Activated naive CD4-positive, alpha-beta T cell treated with anti-CD3 and anti-CD28 coated beads, Interleukin-2, amount 50 U/mL, for 72 hours (primary cell): Measurements from ENCODE around the gene SLC50A1. TPM values are rescaled to one million over a fixed set of nuclear protein-coding genes. Genes with fewer than 3 reads are reported as not detected.
"Not testable (repeated sequence)": the region's sequence is repeated elsewhere in the genome, so short reads cannot be mapped to it uniquely, and the experiment has no call there.

Source experiments
- ATAC-seq, 2 donors: fragments of 150-1000 bp; cut with Tn5 transposase; 2 replicates each; pipeline ENCODE4 v1.10.0; 2021; ENCODE audit warnings: mild to moderate bottlenecking in 2 of 2, moderate library complexity in 2 of 2
- DNase-seq, 2 donors: peaks; one replicate each; pipeline ENCODE4 v3.0.0; 2021 to 2022; ENCODE audit warnings: low spot score in 2 of 2
- H3K27ac Mint-ChIP-seq, 2 donors: one replicate each; pipeline ENCODE4 v1.8.0; 2022; ENCODE audit warnings: mild to moderate bottlenecking in 2 of 2, mixed read lengths in 2 of 2
- H3K36me3 Mint-ChIP-seq, 2 donors: one replicate each; pipeline ENCODE4 v1.8.0; 2022; ENCODE audit warnings: mixed read lengths in 2 of 2
- H3K9me3 Mint-ChIP-seq, 2 donors: one replicate each; pipeline ENCODE4 v1.8.0; 2022; ENCODE audit warnings: mixed read lengths in 2 of 2
- total RNA-seq, 2 donors: library from RNA; stranded (reverse); gene quantifications; one replicate each; pipeline ENCODE4 v1.2.3, GENCODE V29; 2022

The SLC50A1 gene
- total RNA-seq, 2 donors from 2014 or later, result 47.4 to 49.4 TPM

DNA sequence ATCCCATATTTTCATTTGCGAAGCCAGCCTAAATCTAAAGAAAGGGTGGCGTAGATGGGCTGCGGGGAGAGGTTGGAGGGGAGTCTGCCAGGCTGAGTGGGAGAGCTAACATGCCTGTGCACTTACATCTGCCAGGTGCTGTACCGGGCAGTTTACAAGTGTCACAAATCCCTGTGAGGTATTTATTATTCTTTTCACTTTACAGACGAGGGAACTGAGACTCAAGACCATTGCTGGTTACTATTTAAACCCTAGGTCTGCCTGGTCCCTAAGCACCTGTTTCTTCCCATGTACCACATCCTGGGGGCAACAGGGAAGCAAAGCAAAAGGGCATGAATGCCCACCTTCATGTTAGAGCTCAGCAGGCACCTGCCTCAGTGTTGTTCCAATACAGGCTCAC lies 27.4 kb upstream of the SLC50A1 start:
- Mint-ChIP-seq H3K27ac (no peak overlapping the region), H3K36me3 (no peaks in the 10 kb centered on the region), H3K9me3 (no peaks in the 10 kb centered on the region)
- ATAC-seq (no peak), DNase-seq (no peak)

DNA sequence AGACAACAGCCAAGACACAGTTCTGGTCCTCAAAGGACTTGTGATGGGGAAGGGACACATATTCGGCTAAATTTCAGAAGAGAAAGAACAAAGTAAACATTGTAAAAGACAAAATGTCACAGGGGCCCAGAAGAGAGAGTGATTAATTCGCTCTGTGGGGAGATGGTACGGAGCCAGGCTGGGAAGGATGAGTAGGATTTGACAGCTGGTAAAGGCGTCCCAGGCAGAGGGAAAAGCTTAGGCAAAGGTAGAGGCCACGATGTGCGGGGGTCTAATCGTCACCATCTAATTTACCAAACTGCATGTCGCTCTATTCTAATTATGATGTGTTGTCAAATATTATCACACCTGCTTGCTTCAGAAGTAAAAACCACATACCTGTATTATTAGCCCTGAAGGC lies 25.3 kb upstream of the SLC50A1 start:
- H3K36me3 Mint-ChIP-seq, result no peaks in the 10 kb centered on the region
- H3K27ac Mint-ChIP-seq, result no peak overlapping the region
- no peaks in the 10 kb centered on the region for H3K9me3 Mint-ChIP-seq
- ATAC-seq, result no peak
- DNase-seq, result no peak

GRCh38 chr1:155110826-155111225 lies 24.8 kb upstream of the SLC50A1 start:
- no peak overlapping the region for H3K27ac Mint-ChIP-seq
- no peaks in the 10 kb centered on the region for H3K36me3 Mint-ChIP-seq
- DNase-seq (no peak), ATAC-seq (no peak)
- no peaks in the 10 kb centered on the region for H3K9me3 Mint-ChIP-seq

- ATAC-seq, result no peak
- no peak for DNase-seq
- Mint-ChIP-seq H3K9me3 (no peaks in the 10 kb centered on the region), H3K36me3 (no peaks in the 10 kb centered on the region), H3K27ac (no peak overlapping the region)
These were observed 22.1 kb upstream of the SLC50A1 start for GRCh38 chr1:155113450-155113980.

DNA sequence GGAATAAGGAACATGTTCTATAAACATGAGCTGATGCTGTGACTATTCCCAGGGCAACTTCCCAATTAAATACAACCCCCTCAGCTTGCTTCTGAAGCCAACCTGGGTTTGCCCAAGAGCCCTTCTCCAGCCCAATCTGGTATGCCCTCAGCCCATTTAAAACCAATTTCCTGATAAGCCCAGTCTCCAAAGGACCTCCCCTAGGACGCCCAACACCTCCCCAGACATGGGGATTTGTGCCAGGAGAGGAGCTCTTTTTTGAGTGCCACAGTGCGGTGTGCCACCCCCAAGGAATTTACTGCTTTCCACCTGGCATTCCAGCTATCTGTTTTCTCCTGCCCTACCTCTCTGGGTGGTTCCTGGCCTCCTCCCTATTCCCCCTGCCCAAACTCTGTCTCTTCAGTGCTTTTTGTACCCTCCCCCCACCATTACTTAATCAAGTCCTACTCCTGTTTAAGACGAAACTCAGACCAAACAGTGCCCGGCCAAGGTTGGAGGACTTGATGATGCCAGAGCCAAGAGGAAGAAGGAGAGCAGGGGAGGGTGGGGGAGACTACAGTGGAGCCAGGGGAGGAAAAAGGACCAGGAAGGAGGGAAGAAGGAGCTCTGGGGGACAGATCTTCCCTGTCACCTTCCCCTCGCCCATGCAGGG lies 19.4 kb upstream of the SLC50A1 start:
- Mint-ChIP-seq H3K9me3 (no peaks in the 10 kb centered on the region), H3K27ac (no peak overlapping the region), H3K36me3 (no peaks in the 10 kb centered on the region)
- no peak for ATAC-seq
- DNase-seq, result no peak

DNA sequence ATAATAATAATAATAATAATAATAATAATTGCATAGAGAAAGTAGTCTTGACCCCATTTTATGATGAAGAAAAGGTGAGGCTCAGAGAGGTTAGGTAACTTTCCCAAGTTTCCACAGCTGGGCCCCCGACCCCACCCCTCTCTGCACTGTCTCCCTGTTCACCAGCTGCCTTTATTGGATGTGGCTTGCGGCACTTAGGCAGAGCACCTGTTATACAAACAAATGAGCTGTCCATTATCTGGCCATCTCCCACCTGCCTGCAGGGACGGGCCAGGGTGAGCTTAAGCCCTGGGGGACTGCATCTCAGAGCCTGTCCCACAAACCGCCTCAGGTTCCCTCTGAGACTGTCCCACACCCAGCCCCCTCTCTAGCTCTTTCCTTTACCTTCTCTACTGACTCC lies 18.0 kb upstream of the SLC50A1 start:
- Mint-ChIP-seq H3K27ac (no peak overlapping the region), H3K36me3 (no peaks in the 10 kb centered on the region), H3K9me3 (no peaks in the 10 kb centered on the region)
- ATAC-seq (no peak), DNase-seq (no peak)

- not testable (repeated sequence) for H3K27ac Mint-ChIP-seq, DNase-seq, H3K9me3 Mint-ChIP-seq, H3K36me3 Mint-ChIP-seq, ATAC-seq
These were observed 17.6 kb upstream of the SLC50A1 start for GRCh38 chr1:155118090-155118489.

- ATAC-seq, result no peak
These were observed 15.4 kb upstream of the SLC50A1 start for GRCh38 chr1:155120253-155120652.

GRCh38 chr1:155121249-155121648 lies 14.4 kb upstream of the SLC50A1 start:
- ATAC-seq (no peak), DNase-seq (no peak)
- H3K36me3 Mint-ChIP-seq, result no peaks in the 10 kb centered on the region
- H3K9me3 Mint-ChIP-seq, result no peaks in the 10 kb centered on the region
- no peak overlapping the region for H3K27ac Mint-ChIP-seq

More at GRCh38 chr1:155120253-155120652, 15.4 kb upstream of the SLC50A1 start:
- no peak overlapping the region for H3K27ac Mint-ChIP-seq
- DNase-seq, result no peak
- H3K36me3 Mint-ChIP-seq, result no peaks in the 10 kb centered on the region
- H3K9me3 Mint-ChIP-seq, result no peaks in the 10 kb centered on the region

- DNase-seq, result no peak
- H3K36me3 Mint-ChIP-seq, result no peaks in the 10 kb centered on the region
- no peak overlapping the region for H3K27ac Mint-ChIP-seq
- no peak for ATAC-seq
- H3K9me3 Mint-ChIP-seq, result no peaks in the 10 kb centered on the region
These were observed 13.3 kb upstream of the SLC50A1 start for GRCh38 chr1:155122308-155122707.

GRCh38 chr1:155123801-155124200 lies 11.9 kb upstream of the SLC50A1 start:
- Mint-ChIP-seq H3K36me3 (no peaks in the 10 kb centered on the region), H3K9me3 (no peaks in the 10 kb centered on the region), H3K27ac (no peak overlapping the region)
- ATAC-seq (no peak), DNase-seq (no peak)

DNA sequence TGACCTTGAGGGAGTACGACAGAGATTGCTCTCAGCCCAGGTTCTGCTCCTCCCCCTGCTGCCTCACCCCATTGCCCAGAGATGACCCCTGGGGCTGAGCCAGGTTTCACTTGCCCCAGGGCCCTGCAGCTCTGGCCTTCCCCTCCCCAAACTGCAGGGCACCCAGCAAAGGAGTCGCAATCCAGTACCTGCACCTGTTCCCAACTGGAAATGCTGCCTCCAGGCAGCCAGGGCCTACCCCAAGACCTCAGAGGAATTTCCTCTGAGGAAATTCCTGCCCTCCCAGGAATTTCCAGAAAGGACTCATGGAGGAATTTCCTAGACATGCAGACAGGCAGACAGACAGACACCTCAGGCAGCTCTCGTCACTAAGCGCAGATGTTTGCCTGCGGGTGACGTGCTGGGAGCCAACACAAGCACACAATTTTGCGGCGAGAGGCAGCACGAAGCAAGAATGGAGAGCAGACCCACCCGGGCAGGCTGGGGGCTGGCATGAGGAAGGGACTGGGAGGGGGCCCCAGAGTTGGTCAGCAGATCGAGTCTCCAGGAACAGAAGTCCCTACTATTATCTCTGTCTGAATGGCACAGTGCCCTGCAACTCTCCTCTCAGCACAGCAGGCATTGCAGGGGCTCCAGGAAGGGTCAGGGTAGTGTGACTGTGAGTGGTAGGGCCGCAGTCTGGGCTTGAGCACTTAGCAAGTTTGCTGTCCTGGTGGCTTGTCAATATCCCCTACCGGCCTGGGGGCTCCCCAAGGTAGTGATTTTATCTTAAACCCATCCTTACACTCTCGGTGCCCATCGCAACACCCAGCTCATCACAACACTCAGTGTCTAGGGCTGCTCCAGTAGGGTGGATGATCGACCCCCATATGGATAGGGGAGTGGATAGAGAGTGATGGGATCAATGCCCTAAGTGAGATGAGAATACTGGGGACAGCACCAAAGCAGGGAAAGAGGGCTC lies 10.9 kb upstream of the SLC50A1 start:
- no peak for ATAC-seq
- H3K36me3 Mint-ChIP-seq, result no peaks in the 10 kb centered on the region
- DNase-seq, result no peak

GRCh38 chr1:155125511-155125945 lies 10.1 kb upstream of the SLC50A1 start:
- Mint-ChIP-seq H3K36me3 (no peaks in the 10 kb centered on the region), H3K9me3 (no peaks in the 10 kb centered on the region), H3K27ac (no peak overlapping the region)
- DNase-seq, result no peak
- no peak for ATAC-seq

More for the DNA sequence above, 10.9 kb upstream of the SLC50A1 start:
- H3K9me3 Mint-ChIP-seq, result no peaks in the 10 kb centered on the region
- no peak overlapping the region for H3K27ac Mint-ChIP-seq

- ATAC-seq (no peak), DNase-seq (no peak)
- Mint-ChIP-seq H3K36me3 (no peaks in the 10 kb centered on the region), H3K9me3 (no peaks in the 10 kb centered on the region), H3K27ac (no peak overlapping the region)
These were observed 9.6 kb upstream of the SLC50A1 start for GRCh38 chr1:155125946-155126555.

DNA sequence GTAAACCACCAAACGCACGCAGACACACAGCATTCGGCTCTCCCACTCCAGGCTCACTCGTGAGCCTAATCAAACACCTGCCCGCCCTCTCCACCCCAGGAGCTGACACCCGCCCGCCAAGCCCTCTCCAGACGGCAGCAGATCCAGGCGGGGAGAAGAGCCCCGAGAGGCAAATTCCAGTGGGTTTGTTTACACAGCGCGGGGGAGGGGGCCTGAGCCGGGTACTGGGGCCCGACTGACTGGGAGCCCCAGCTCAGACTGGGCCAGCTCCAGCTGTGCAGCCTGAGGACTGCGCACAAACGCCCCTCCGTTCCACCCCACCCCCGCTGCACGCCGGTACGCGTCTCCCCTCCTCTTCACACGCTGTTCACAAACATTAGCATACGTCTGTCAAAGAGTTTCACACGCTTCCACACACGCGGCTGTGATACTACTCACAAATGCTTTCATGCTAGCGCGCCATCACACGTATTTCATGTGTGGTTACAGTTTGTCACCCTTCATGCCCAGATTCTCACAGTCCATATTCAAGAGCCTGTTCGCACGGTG lies 9.0 kb upstream of the SLC50A1 start:
- Mint-ChIP-seq H3K9me3 (no peaks in the 10 kb centered on the region), H3K27ac (no peak overlapping the region), H3K36me3 (no peaks in the 10 kb centered on the region)
- peak; percentile 67 to 71 for ATAC-seq
- DNase-seq, result peak in 1 of 2 donors; percentile 28

- peak in 1 of 2 donors; percentile 49 for DNase-seq
- Mint-ChIP-seq H3K27ac (peak within 1 kb of the TSS in 1 of 2 donors; percentile 62), H3K9me3 (no peaks in the 10 kb centered on the region)
These were observed 8.3 kb upstream of the SLC50A1 start, which contains the start of gene EFNA1 for GRCh38 chr1:155127105-155127966. EFNA1 (plus strand) TSS chr1:155127876; CDS start chr1:155127978, 102 bp downstream.

More at GRCh38 chr1:155127105-155127966, 8.3 kb upstream of the SLC50A1 start, which contains the start of gene EFNA1:
- H3K36me3 Mint-ChIP-seq, result no peaks in the 10 kb centered on the region
- ATAC-seq, result peak; percentile 66 to 77
